PC-3 (cell line): ENCODE results near the gene RNF114.

Source experiments
- EZH2phosphoT487 ChIP-seq: fragments of 300-600 bp; sonication (generic); IDR thresholded peaks from 2 replicates; pipeline ENCODE4 v1.6.1; 2018; ENCODE audit warnings: mild to moderate bottlenecking, antibody characterized with exemption, low read length, borderline replicate concordance
- TF ChIP-seq, protein P1 (sequence below): fragments of 300-600 bp; sonication (generic); conservative IDR thresholded peaks from 2 replicates; pipeline ENCODE4 v1.5.1; 2017; ENCODE audit warnings: antibody characterized with exemption, low read depth, mild to moderate bottlenecking, low read length

DNA sequence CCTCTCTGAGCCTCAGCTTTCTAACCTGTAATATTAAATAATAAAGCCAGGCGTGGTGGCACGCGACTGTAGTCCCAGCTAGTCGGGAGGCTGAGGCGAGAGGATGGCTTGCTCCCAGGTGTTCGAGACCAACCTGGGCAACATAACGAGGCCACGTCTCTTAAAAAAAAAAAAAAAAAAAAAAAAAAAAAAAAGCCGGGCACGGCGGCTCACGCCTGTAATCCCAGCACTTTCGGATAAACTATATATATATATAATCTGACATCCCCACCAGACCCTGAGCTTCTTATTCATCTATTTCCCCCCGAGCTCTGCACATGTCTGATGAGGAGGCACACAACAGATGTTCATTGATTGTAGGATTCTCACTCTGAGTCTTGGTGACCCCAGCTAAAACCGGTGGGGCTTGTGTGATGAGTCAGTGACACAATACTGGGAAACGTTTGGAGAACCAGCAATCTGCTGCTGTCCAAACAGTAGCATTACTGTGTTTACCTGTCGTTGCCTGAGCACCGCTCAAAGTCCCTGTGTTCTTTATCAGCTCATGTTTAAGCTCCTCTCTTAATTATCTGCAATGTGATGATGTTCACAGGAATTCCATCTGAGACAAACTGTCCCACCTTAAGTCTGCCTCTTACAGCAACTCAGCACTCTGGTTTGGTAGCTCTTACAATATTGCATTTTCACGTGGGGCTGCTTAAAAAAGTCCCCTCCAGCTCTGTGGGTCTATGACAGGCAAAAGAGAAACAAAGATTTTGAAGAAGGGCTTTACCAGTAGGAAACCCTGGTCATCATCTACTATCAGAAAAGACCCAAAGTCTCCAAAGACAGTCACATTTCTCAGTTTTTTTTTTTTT is 19.8 kb upstream of the RNF114 start:
- TF ChIP-seq EZH2phosphoT487 = no peak
- TF ChIP-seq, protein P1, sequence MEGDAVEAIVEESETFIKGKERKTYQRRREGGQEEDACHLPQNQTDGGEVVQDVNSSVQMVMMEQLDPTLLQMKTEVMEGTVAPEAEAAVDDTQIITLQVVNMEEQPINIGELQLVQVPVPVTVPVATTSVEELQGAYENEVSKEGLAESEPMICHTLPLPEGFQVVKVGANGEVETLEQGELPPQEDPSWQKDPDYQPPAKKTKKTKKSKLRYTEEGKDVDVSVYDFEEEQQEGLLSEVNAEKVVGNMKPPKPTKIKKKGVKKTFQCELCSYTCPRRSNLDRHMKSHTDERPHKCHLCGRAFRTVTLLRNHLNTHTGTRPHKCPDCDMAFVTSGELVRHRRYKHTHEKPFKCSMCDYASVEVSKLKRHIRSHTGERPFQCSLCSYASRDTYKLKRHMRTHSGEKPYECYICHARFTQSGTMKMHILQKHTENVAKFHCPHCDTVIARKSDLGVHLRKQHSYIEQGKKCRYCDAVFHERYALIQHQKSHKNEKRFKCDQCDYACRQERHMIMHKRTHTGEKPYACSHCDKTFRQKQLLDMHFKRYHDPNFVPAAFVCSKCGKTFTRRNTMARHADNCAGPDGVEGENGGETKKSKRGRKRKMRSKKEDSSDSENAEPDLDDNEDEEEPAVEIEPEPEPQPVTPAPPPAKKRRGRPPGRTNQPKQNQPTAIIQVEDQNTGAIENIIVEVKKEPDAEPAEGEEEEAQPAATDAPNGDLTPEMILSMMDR = no peak
